ENCODE measurements around the gene TNFAIP3.

TNFAIP3 gene

GRCh38 chr6:137845460-137845859 lies 21.6 kb upstream of the TNFAIP3 start:
- peak; percentile 62 for DNase-seq

- DNase-seq: no peak
Observed at GRCh38 chr6:137846274-137846673, 20.8 kb upstream of the TNFAIP3 start.

GRCh38 chr6:137846772-137847313 lies 20.2 kb upstream of the TNFAIP3 start:
- DNase-seq: peak; percentile 26

GRCh38 chr6:137847748-137848147 lies 19.3 kb upstream of the TNFAIP3 start:
- no peak for DNase-seq

- DNase-seq: no peak
Observed at GRCh38 chr6:137848672-137849071, 18.4 kb upstream of the TNFAIP3 start.

- DNase-seq: no peak
Observed at GRCh38 chr6:137849181-137849980, 17.7 kb upstream of the TNFAIP3 start.

- DNase-seq: no peak
Observed at GRCh38 chr6:137849981-137850714, 16.9 kb upstream of the TNFAIP3 start.

GRCh38 chr6:137850816-137851602 lies 16.1 kb upstream of the TNFAIP3 start:
- DNase-seq: peak; percentile 79

GRCh38 chr6:137851669-137852068 lies 15.4 kb upstream of the TNFAIP3 start:
- no peak for DNase-seq

- DNase-seq: no peak
Observed at GRCh38 chr6:137852346-137852745, 14.7 kb upstream of the TNFAIP3 start.

GRCh38 chr6:137852811-137853210 lies 14.2 kb upstream of the TNFAIP3 start:
- no peak for DNase-seq

- DNase-seq: peak; percentile 62
Observed at GRCh38 chr6:137853569-137854213, 13.4 kb upstream of the TNFAIP3 start.

GRCh38 chr6:137856138-137856898 lies 10.7 kb upstream of the TNFAIP3 start:
- peak; percentile 94 for DNase-seq

- DNase-seq: no peak
Observed at GRCh38 chr6:137859025-137859424, 8.0 kb upstream of the TNFAIP3 start.

- peak; percentile 50 for DNase-seq
Observed at GRCh38 chr6:137860394-137861005, 6.6 kb upstream of the TNFAIP3 start.

- DNase-seq: no peak
Observed at GRCh38 chr6:137861550-137862337, 5.3 kb upstream of the TNFAIP3 start.

GRCh38 chr6:137862419-137863090 lies 4.5 kb upstream of the TNFAIP3 start:
- DNase-seq: no peak

- peak; percentile 90 for DNase-seq
Observed at GRCh38 chr6:137863091-137863797, 3.8 kb upstream of the TNFAIP3 start.

- DNase-seq: no peak
Observed at GRCh38 chr6:137864812-137865508, 2.1 kb upstream of the TNFAIP3 start.

Data from hematopoietic multipotent progenitor cell treated with erythropoietin and hydrocortisone succinate and interleukin-3 and kit ligand, for 8 days (in vitro differentiated cells).